OCI-LY7 (cell line): ENCODE data around the gene NTRK3.

Experiments
- CTCF ChIP-seq: fragments of 200-600 bp; sonication (generic); conservative IDR thresholded peaks from 2 replicates; pipeline ENCODE4 v1.5.1; 2014; ENCODE audit warnings: mild to moderate bottlenecking, antibody characterized with exemption, low read length, moderate library complexity, mixed read lengths
- EZH2phosphoT487 ChIP-seq: fragments of 200-600 bp; sonication (generic); IDR thresholded peaks from 2 replicates; pipeline ENCODE4 v1.6.1; 2018; ENCODE audit warnings: low read depth, borderline replicate concordance, mild to moderate bottlenecking, mixed run types, antibody characterized with exemption, low read length, moderate library complexity, mixed read lengths

GRCh38 chr15:88258093-88258641, 1.6 kb upstream of the NTRK3 start:
- TF ChIP-seq CTCF (peak; percentile 64), EZH2phosphoT487 (no peak)
